Measurements from ENCODE around the gene FSTL4. TPM values are rescaled to one million over a fixed set of nuclear protein-coding genes. Genes with fewer than 3 reads are reported as not detected.

Gene FSTL4
- total and polyA plus RNA-seq, 9 donors = 0.07 to 0.22 (median 0.15) TPM; not detected in 4

DNA sequence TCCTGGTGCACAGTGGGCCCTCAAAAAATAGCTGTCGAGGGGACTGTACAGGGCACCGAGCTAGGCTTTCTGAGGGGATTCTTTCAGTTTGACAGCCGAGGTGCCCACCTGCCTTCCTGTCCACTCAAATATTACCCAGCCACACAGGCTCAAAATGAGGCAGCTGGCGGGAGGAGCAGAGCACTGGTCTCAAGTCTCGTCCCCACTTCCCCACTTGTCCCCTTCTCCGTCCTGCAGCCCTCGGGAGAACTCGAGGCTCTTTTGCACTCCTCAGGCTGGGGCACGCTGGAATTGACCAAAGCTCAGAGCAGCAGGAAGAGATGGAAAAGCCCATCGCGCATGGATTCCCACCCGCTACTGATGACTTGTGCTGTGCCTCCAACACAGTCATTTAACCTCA, 375.4 kb downstream of the FSTL4 start:
- H3K4me3 ChIP-seq = no peak overlapping the region
- no peaks in the 10 kb centered on the region for H3K4me1 ChIP-seq (ENCODE audit: insufficient read depth)
- intact Hi-C loops (cut with DNase I) = no loop called here
- WGBS, 3 donors = 70 to 85% (median 75%) methylated on average over 12 of the region's 12 CpGs
- TF ChIP-seq POLR2A (IDR thresholded peaks at IDR 0.05) (no peak), EP300 (IDR thresholded peaks at IDR 0.05) (no peak)
- TF ChIP-seq, protein P1, sequence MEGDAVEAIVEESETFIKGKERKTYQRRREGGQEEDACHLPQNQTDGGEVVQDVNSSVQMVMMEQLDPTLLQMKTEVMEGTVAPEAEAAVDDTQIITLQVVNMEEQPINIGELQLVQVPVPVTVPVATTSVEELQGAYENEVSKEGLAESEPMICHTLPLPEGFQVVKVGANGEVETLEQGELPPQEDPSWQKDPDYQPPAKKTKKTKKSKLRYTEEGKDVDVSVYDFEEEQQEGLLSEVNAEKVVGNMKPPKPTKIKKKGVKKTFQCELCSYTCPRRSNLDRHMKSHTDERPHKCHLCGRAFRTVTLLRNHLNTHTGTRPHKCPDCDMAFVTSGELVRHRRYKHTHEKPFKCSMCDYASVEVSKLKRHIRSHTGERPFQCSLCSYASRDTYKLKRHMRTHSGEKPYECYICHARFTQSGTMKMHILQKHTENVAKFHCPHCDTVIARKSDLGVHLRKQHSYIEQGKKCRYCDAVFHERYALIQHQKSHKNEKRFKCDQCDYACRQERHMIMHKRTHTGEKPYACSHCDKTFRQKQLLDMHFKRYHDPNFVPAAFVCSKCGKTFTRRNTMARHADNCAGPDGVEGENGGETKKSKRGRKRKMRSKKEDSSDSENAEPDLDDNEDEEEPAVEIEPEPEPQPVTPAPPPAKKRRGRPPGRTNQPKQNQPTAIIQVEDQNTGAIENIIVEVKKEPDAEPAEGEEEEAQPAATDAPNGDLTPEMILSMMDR (IDR thresholded peaks at IDR 0.05) = no peak
- no peak for DNase-seq
- H3K27ac ChIP-seq = no peak overlapping the region
- H3K36me3 ChIP-seq = no peaks in the 10 kb centered on the region
- no peaks in the 10 kb centered on the region for H3K9me3 ChIP-seq
- no peaks in the 10 kb centered on the region for H3K27me3 ChIP-seq

- intact Hi-C loops (cut with DNase I) = no loop called here
- no peak overlapping the region for H3K27ac ChIP-seq
- no peak overlapping the region for H3K4me3 ChIP-seq
- H3K27me3 ChIP-seq = no peaks in the 10 kb centered on the region
- no peaks in the 10 kb centered on the region for H3K4me1 ChIP-seq (ENCODE audit: insufficient read depth)
- 77 to 89% (median 84%) methylated on average over 8 of the region's 8 CpGs for WGBS, 3 donors
- no peak for DNase-seq
- H3K36me3 ChIP-seq = no peaks in the 10 kb centered on the region
- TF ChIP-seq, protein P1 (IDR thresholded peaks at IDR 0.05) = no peak
- H3K9me3 ChIP-seq = no peaks in the 10 kb centered on the region
These were observed 375.8 kb downstream of the FSTL4 start for GRCh38 chr5:133236541-133236951.

DNA sequence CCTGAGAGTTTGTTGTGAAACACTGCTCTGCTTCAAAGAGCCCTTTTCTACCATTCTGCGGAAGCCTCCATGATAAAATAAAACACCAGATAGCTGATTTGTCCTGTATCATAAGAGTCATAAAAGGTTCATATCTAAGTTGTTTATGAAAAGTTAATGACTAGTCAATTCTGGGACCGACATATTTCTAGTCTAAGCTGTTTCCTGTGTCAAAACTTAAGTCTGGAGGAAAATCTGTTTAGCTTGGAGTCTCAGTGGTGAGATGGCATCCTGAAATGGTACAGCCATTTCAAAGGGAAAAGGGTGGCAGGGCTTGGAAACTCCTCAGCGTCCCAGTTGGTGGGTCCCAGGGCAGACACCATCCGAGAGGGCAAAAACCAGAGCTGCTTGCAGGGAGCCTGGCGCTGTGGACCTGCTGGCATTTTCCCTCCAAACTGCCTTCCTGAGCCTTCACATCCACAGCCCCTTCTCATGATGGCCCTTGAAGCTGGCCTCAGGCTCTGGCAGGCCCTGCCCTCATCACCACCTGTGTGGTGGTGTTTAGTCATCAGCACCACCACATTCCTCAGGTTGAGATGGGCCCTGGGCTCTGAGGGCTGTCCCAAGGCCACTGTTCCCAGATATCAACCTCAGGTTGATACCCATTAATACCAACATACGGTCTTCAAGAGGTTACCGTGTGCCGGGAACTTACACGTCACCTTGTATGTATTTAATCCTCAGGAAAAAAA, 376.5 kb downstream of the FSTL4 start:
- Histone ChIP-seq H3K4me3 (no peak overlapping the region), H3K36me3 (no peaks in the 10 kb centered on the region), H3K27ac (no peak overlapping the region), H3K27me3 (no peaks in the 10 kb centered on the region), H3K4me1 (ENCODE audit: insufficient read depth) (no peaks in the 10 kb centered on the region), H3K9me3 (no peaks in the 10 kb centered on the region)
- 85 to 87% (median 86%) methylated on average over 9 of the region's 9 CpGs for whole genome bisulfite sequencing, 3 donors
- intact Hi-C loops (cut with DNase I) = no loop called here
- DNase-seq = no peak
- TF ChIP-seq, protein P1 (IDR thresholded peaks at IDR 0.05) = no peak
- TF ChIP-seq POLR2A (IDR thresholded peaks at IDR 0.05) (no peak), EP300 (IDR thresholded peaks at IDR 0.05) (no peak)

- Histone ChIP-seq H3K27ac (no peak overlapping the region), H3K36me3 (no peaks in the 10 kb centered on the region), H3K27me3 (no peaks in the 10 kb centered on the region), H3K4me1 (ENCODE audit: insufficient read depth) (no peaks in the 10 kb centered on the region), H3K4me3 (no peak overlapping the region), H3K9me3 (no peaks in the 10 kb centered on the region)
- DNase-seq = no peak
- 85 to 89% (median 86%) methylated on average over 6 of the region's 6 CpGs for WGBS, 3 donors
- intact Hi-C loops (cut with DNase I) = no loop called here
- TF ChIP-seq, protein P1 (IDR thresholded peaks at IDR 0.05) = no peak
- TF ChIP-seq EP300 (IDR thresholded peaks at IDR 0.05) (no peak), POLR2A (IDR thresholded peaks at IDR 0.05) (no peak)
These were observed 377.4 kb downstream of the FSTL4 start for GRCh38 chr5:133234911-133235310.

Data from ovary (tissue), 9 donors.